SW480 (cell line): ENCODE results near the gene C1orf159.

Source experiments
- DNase-seq: peaks from one replicate; pipeline ENCODE4 v3.0.0-alpha.2; 2016; ENCODE audit warnings: low spot score

C1orf159 gene

GRCh38 chr1:1038694-1039093 lies 77.2 kb downstream of the C1orf159 start:
- DNase-seq, result no peak

- DNase-seq, result no peak
These were observed 78.2 kb downstream of the C1orf159 start for GRCh38 chr1:1037366-1038327.

GRCh38 chr1:1035291-1035943 lies 80.5 kb downstream of the C1orf159 start:
- no peak for DNase-seq

GRCh38 chr1:1034439-1034781 lies 81.5 kb downstream of the C1orf159 start:
- DNase-seq, result no peak

GRCh38 chr1:1033731-1034438 lies 82.0 kb downstream of the C1orf159 start:
- no peak for DNase-seq

- DNase-seq, result no peak
These were observed 82.8 kb downstream of the C1orf159 start for GRCh38 chr1:1033009-1033587.

- no peak for DNase-seq
These were observed 83.5 kb downstream of the C1orf159 start for GRCh38 chr1:1032424-1032823.
